GM12872 (cell line): ENCODE data around the gene MSH3.

Experiments
- TF ChIP-seq, protein P1 (sequence below): IDR thresholded peaks from 3 replicates; pipeline ENCODE4 v1.5.1; 2011; ENCODE audit warnings: low read depth, mild to moderate bottlenecking, low read length, moderate library complexity; ENCODE audit not compliant: insufficient read depth

The MSH3 gene

DNA sequence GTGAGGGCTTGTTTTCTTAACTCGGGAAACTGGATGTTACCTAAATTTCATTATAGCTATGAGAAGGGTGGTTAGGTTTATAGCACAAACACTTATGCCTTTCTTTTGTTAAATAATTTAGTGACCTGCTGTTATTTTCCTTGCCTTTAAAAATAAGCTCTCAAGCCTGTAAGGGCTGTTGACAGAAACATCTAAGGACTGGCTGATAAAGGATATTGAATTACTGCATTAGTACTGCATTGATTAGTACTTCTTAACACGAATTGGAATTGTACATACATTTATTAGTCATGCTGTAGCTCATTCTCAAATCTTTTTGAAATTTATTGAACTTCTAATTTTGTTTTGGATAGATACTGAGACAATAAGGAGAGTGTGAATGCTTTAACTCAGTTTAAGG is 85.4 kb downstream of the MSH3 start:
- TF ChIP-seq, protein P1, sequence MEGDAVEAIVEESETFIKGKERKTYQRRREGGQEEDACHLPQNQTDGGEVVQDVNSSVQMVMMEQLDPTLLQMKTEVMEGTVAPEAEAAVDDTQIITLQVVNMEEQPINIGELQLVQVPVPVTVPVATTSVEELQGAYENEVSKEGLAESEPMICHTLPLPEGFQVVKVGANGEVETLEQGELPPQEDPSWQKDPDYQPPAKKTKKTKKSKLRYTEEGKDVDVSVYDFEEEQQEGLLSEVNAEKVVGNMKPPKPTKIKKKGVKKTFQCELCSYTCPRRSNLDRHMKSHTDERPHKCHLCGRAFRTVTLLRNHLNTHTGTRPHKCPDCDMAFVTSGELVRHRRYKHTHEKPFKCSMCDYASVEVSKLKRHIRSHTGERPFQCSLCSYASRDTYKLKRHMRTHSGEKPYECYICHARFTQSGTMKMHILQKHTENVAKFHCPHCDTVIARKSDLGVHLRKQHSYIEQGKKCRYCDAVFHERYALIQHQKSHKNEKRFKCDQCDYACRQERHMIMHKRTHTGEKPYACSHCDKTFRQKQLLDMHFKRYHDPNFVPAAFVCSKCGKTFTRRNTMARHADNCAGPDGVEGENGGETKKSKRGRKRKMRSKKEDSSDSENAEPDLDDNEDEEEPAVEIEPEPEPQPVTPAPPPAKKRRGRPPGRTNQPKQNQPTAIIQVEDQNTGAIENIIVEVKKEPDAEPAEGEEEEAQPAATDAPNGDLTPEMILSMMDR: no peak

DNA sequence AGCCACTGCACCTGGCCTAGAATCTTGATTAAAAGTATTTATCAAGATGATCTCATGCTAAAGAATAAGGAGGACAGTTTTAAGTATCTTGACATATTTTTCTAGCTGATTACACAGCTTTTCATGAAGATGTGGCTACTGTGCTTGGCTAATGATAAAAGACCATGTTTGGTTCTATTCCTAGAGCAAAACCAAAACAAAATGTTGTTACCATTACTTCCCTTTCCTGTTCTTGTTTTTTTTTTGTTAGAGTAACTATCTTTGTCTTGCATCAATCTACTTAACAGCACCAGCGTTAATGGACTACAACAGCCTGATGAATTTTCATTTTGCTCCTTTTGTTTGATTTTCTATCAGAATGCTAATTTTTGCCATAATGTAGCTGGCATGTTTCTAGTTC is 86.5 kb downstream of the MSH3 start:
- TF ChIP-seq, protein P1: no peak

DNA sequence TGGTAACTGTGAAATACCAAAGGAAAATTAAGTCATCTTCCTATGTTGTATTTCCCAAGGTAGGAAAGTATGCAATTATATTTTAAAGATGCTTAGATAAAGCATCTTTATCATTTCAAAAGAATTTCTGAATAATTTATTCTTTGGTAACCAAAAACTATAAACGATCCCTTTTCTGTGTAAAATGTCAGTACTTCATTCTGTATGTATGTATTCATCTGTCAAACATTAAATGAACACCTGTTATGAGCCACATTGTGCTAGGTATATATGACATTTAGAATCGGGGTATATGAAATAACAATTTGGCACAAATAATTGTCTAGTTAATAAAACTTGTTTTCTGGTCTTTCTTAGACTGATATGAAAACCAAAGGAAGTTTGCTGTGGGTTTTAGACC is 89.7 kb downstream of the MSH3 start:
- TF ChIP-seq, protein P1: no peak

DNA sequence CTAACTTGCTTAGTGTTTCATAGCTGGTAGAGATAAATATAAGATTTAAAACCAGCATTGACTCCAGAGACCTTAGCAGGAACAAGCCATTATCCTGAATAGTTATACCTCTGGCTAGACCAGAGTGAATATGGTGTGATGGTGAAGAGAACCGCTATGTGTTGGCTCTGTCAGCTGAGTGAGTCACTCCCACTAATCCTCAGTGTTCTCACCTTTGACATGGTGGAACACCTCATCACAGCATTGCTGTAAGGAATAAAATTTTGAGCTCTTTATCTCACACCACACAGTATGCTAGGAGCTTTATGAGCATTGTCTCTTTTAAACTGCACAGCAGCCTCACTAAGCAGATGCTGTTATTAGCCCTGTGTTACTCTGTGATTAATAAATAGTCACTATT is 91.0 kb downstream of the MSH3 start:
- TF ChIP-seq, protein P1: no peak

DNA sequence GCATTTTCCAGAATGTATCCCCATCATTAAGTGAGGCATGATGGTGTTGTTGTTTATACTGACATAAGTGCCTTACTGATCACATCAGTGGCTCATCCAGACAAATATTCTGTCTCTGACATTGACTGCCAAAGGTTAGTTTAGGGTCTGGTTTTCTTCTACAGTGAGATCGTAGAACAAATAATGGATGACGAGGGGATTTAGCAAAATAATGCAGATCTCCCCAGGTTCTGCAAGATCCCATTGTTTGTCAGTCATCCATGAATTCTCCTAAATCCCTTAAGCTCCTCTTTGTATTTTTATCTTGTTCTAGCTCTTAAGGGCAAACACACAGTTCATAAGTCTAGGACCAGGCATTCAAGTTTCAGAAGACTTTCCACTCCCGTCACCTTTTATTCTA is 93.5 kb downstream of the MSH3 start:
- TF ChIP-seq, protein P1: no peak

DNA sequence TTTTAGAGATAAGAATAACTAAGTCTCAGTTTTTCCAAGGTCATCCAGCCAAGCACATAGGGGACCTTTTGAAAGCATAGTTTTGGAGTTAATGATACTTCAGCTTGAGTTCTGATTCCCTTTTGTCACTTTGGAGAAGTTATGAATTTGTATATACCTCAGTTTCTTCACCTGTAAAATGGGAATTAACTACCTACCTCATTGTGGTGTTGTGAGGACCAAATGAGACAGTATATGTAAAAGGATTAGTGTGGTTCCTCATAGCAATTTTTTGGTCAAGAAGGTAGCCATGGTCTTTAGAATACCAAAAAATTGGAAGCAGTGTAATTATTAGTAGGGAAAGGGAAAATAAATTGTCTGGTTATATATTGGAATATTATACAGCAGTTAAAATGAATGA is 98.0 kb downstream of the MSH3 start:
- TF ChIP-seq, protein P1: no peak

DNA sequence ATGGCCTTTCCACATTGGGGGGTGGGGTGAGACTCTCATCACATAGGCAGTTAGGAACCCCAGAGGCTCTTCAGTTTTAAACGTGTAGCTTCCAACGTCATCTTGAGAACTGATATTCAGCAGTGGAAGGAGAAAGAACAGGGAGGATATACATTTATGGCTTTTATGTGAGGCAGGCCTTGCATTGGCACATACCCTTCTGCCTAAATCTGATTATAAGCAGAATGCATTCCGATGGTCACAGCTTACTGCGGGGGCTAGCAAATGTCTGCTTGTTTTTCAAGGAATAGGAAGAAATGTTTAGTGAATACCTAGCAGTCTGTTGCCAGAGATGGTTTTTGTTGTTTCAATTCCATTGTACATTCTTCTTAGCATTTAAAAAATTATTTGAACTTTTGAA is 99.3 kb downstream of the MSH3 start:
- TF ChIP-seq, protein P1: no peak

DNA sequence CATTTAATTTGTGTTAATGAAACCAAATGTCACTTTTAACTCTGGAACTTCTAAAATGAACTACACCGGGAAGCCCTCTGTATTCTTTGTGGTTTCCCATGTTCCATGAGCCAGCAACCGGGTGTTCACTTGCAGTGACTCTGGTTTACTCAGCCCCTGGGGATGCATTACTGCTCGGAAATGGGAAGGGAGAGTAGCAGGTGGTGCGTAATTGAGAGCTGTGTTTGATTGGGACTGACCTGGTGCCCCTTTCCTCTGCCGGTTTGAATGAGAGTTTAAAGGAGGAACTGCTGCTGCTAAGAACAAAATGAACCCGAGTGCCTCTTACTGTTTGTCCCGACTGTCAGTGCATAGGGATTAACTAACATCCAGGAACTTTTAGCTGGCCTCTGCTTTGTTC is 100.4 kb downstream of the MSH3 start:
- TF ChIP-seq, protein P1: no peak
